Right forelimb (tissue), 1 donor: ENCODE results near the gene HNRNPUL2.

ENCODE experiments used
- DNase-seq: peaks from one replicate; pipeline ENCODE4 v3.0.0-alpha.2; 2018

The HNRNPUL2 gene

DNA sequence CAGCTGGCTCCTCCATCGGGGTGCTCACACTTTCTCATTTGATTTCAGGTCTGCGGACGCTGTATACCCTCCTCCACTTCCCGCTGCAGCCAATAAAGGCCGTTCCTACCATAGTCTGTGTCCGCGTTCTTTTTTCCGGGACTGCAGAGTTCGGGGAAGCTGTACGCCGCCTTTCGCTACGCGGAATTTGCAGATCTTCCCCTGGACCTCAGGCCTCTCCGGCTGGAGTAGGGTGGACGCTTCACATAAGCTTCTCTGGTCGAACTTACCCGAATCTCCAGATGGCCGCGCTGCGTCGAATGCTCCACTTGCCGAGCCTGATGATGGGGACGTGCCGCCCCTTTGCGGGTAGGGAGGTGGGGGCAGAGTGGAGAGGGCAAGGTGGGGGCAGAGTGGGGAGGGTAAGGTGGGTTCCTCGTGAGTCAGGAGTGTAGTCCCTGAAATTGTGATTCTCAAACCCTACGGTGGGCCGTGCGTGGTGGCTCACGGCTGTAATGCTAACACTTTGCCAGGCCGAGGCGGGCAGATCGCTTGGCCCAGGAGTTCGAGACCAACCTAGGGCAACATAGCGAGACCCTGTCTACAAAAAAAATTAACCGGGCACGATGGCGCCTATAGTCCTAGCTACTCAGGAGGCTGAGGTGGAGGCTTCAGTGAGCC lies 61.5 kb downstream of the HNRNPUL2 start:
- no peak for DNase-seq

- peak; percentile 99 for DNase-seq
Observed at GRCh38 chr11:62665075-62665598, 62.1 kb downstream of the HNRNPUL2 start, which contains the start of the genes C11orf98 and CSKMT. Gene C11orf98, minus strand, starts transcription at chr11:62665210. Its CDS starts 41 bp downstream, at chr11:62665169. Gene CSKMT, plus strand, starts transcription at chr11:62665312. Its CDS starts 568 bp downstream, at chr11:62665880.

GRCh38 chr11:62664405-62665074 lies 62.7 kb downstream of the HNRNPUL2 start:
- DNase-seq: no peak
